ENCODE measurements around the gene SLC12A3.

- TF ChIP-seq POLR2A (IDR thresholded peaks at IDR 0.05) (no peak), CTCF (IDR thresholded peaks at IDR 0.05) (no peak), POLR2AphosphoS5 (IDR thresholded peaks at IDR 0.05) (no peak), EP300 (IDR thresholded peaks at IDR 0.05) (no peak)
Observed at GRCh38 chr16:56919099-56919800, 54.2 kb downstream of the SLC12A3 start.

Measured in gastroesophageal sphincter (tissue), 3 donors.